Large intestine (tissue), 3 donors: Measurements from ENCODE around the gene AUTS2. TPM values are rescaled to one million over a fixed set of nuclear protein-coding genes. Genes with fewer than 3 reads are reported as not detected.

ENCODE experiments used
- DNase-seq, 2 donors: peaks; one replicate each; pipeline versions ENCODE4 v3.0.0 to v3.0.0-alpha.2; 2013
- H3K27ac ChIP-seq: one replicate; pipeline ENCODE4 v1.5.1; 2013; ENCODE audit warnings: low read length
- H3K27me3 ChIP-seq: 2 replicates; pipeline ENCODE4 v1.6.1; 2013; ENCODE audit warnings: low read length; ENCODE audit not compliant: control insufficient read depth, insufficient read depth
- H3K36me3 ChIP-seq: 2 replicates; pipeline ENCODE4 v1.6.1; 2013; ENCODE audit warnings: low read length; ENCODE audit not compliant: control insufficient read depth, insufficient read depth
- H3K4me1 ChIP-seq: one replicate; pipeline ENCODE4 v1.6.1; 2013; ENCODE audit warnings: low read length; ENCODE audit not compliant: control insufficient read depth, insufficient read depth
- H3K4me3 ChIP-seq: one replicate; pipeline ENCODE4 v1.5.1; 2013; ENCODE audit warnings: low read length
- H3K9me3 ChIP-seq: one replicate; pipeline ENCODE4 v1.6.1; 2013; ENCODE audit warnings: mild to moderate bottlenecking, low read depth, low read length, moderate library complexity; ENCODE audit not compliant: control insufficient read depth
- WGBS: methylation state at CpG from one replicate; pipeline ENCODE4 v1.1.5; 2013; ENCODE audit warnings: low lambda C conversion rate; ENCODE audit not compliant: insufficient coverage; 5-methylcytosine and 5-hydroxymethylcytosine counted together
- polyA plus RNA-seq: library from polyadenylated mRNA; unstranded; fragments of 120-200 nt; gene quantifications from one replicate; pipeline ENCODE4 v1.2.1, GENCODE V29; 2013

AUTS2 gene
- polyA plus RNA-seq, 1 donor, result 51.3 TPM

GRCh38 chr7:70571403-70571934, 973.2 kb downstream of the AUTS2 start:
- Histone ChIP-seq H3K4me1 (peaks cover 17% of the 10 kb centered on the region), H3K9me3 (no peaks in the 10 kb centered on the region), H3K4me3 (no peak overlapping the region), H3K27me3 (no peaks in the 10 kb centered on the region), H3K36me3 (no peaks in the 10 kb centered on the region), H3K27ac (peak overlapping the region; percentile 73)
- WGBS, result no CpG with 5 or more reads among the region's 5 CpGs
- DNase-seq, result peak; percentile 73 to 89

- DNase-seq, result no peak
- Histone ChIP-seq H3K9me3 (no peaks in the 10 kb centered on the region), H3K27me3 (no peaks in the 10 kb centered on the region), H3K36me3 (no peaks in the 10 kb centered on the region), H3K4me3 (no peak overlapping the region), H3K27ac (peak overlapping the region; percentile 73), H3K4me1 (peaks cover 17% of the 10 kb centered on the region)
- WGBS, result 100% methylated on average over 1 of the region's 10 CpGs
Measured at GRCh38 chr7:70571961-70572360, 973.7 kb downstream of the AUTS2 start.

DNA sequence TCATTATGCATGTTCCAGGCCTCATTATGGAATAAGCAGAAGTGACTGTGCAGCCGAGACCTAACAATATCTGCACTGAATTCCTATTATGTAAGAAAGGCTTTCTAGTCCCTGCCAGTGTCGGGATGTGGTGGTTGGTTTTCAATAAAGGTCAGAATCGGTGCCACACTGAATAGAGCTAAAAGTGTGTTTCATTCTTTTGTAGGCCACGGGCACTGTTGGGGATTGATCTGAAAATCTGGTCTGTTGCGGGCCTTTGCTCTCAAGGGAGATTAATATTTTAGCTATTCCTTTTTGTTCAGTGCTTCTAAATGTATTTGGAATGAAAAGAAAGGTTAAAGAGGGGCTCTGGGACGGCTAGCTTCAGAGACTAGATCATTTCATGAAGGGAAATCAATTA, 974.3 kb downstream of the AUTS2 start:
- peaks cover 17% of the 10 kb centered on the region for H3K4me1 ChIP-seq
- WGBS, result no CpG with 5 or more reads among the region's 6 CpGs

GRCh38 chr7:70573071-70573661, 974.9 kb downstream of the AUTS2 start:
- no peak overlapping the region for H3K4me3 ChIP-seq
- no peaks in the 10 kb centered on the region for H3K27me3 ChIP-seq
- no peak for DNase-seq
- H3K9me3 ChIP-seq, result no peaks in the 10 kb centered on the region
- peaks cover 17% of the 10 kb centered on the region for H3K4me1 ChIP-seq
- H3K27ac ChIP-seq, result no peak overlapping the region
- 96% methylated on average over 3 of the region's 9 CpGs for WGBS
- H3K36me3 ChIP-seq, result no peaks in the 10 kb centered on the region

More for the DNA sequence above, 974.3 kb downstream of the AUTS2 start:
- no peak for DNase-seq
- H3K27me3 ChIP-seq, result no peaks in the 10 kb centered on the region
- no peak overlapping the region for H3K4me3 ChIP-seq
- no peaks in the 10 kb centered on the region for H3K36me3 ChIP-seq
- H3K27ac ChIP-seq, result no peak overlapping the region
- H3K9me3 ChIP-seq, result no peaks in the 10 kb centered on the region

- H3K4me3 ChIP-seq, result no peak overlapping the region
- H3K4me1 ChIP-seq, result peaks cover 17% of the 10 kb centered on the region
- no peak for DNase-seq
- no peak overlapping the region for H3K27ac ChIP-seq
- H3K27me3 ChIP-seq, result no peaks in the 10 kb centered on the region
- no peaks in the 10 kb centered on the region for H3K36me3 ChIP-seq
- no peaks in the 10 kb centered on the region for H3K9me3 ChIP-seq
- WGBS, result 100% methylated on average over 1 of the region's 3 CpGs
Measured at GRCh38 chr7:70573696-70574095, 975.4 kb downstream of the AUTS2 start.

DNA sequence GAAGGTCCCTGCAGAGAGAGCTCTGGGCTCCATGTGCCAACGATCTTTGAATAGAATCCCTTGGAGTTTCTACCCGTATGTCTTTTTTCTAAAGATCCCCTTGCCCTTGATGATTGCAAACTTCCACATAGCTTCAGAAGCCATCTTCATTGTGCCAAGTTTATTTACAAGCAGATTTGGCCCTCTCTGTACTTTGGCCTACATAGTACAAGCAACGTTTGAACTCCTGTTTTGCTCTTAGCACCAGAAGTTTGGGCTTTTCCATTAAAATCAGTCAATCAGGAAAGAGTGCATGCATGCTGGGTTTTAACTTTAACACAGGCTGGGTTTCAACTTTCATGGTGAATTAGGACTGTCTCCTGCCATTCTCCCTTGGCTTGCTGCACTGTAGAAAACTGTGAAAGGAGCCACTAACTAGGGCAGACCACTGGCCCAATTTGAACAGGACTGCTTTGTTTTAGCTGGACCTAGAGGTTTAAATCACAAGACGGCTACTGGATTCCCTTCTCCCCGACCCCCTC, 976.1 kb downstream of the AUTS2 start:
- no peak for DNase-seq
- Histone ChIP-seq H3K9me3 (no peaks in the 10 kb centered on the region), H3K4me1 (peaks cover 17% of the 10 kb centered on the region), H3K4me3 (no peak overlapping the region), H3K27ac (no peak overlapping the region), H3K36me3 (no peaks in the 10 kb centered on the region), H3K27me3 (no peaks in the 10 kb centered on the region)
- no CpG with 5 or more reads among the region's 5 CpGs for WGBS

GRCh38 chr7:70574970-70575799, 976.9 kb downstream of the AUTS2 start:
- 100% methylated on average over 3 of the region's 11 CpGs for WGBS
- no peaks in the 10 kb centered on the region for H3K9me3 ChIP-seq
- H3K4me1 ChIP-seq, result peaks cover 17% of the 10 kb centered on the region
- H3K27me3 ChIP-seq, result no peaks in the 10 kb centered on the region
- no peaks in the 10 kb centered on the region for H3K36me3 ChIP-seq
- no peak overlapping the region for H3K27ac ChIP-seq
- H3K4me3 ChIP-seq, result no peak overlapping the region
- DNase-seq, result no peak

DNA sequence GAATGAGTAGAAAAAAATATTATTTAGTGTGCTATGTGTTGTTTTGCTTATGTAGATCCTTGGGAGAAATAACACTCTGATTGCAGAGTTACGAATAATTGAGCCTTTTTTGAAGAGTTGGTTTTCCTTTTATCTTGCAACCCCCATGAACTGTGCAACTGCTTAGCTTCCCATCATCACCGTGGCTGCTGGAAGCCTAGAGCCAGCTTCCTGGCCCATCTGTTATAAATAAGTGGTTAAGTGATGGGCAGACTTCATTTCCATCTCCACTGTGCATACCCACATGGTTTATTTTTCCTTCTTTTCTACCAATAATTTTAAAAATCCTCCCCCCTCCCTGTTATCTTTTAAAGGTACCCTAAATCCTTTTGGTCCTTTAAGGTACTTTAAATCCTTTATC, 978.8 kb downstream of the AUTS2 start:
- H3K36me3 ChIP-seq, result no peaks in the 10 kb centered on the region
- H3K4me1 ChIP-seq, result peaks cover under 1% of the 10 kb centered on the region
- H3K4me3 ChIP-seq, result no peak overlapping the region
- H3K9me3 ChIP-seq, result no peaks in the 10 kb centered on the region
- H3K27ac ChIP-seq, result no peak overlapping the region
- WGBS, result 100% methylated on average over 1 of the region's 2 CpGs
- DNase-seq, result no peak
- no peaks in the 10 kb centered on the region for H3K27me3 ChIP-seq

GRCh38 chr7:70578131-70578530, 979.9 kb downstream of the AUTS2 start:
- 100% methylated on average over 1 of the region's 3 CpGs for WGBS
- H3K36me3 ChIP-seq, result no peaks in the 10 kb centered on the region
- H3K27ac ChIP-seq, result no peak overlapping the region

DNA sequence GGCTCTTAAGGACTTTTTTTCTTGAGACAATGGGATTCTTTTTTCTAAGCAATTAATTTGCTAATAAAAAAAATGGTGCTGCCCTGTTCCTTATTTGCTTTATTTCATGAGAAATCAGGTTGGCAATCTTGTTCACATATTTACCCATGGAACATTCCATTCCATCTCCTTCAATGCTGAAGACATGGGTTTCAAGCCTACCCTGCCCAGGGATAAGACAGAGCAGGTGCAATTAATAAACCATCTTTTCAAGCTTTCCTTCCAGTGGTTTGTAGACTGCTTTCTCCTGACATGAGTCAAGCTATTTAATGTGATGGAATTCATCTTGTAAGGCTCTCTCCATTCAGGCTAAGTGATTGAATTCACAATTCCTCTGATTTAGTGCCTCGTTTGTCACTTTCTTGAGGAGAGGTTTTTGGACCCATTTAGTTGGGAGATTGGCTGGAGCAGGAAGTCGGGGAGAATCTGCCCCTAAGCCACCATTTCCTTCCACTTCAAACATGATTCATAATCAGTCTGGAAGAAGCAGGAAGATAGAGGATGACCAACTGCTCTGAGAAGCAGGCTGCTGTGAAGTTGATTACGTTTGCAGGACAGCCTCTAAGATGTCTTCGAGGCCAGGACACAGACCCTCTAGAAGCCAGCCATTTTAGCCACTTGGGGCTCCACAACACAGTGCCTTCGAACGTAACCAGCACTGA, 981.3 kb downstream of the AUTS2 start:
- H3K27me3 ChIP-seq, result no peaks in the 10 kb centered on the region
- WGBS, result 100% methylated on average over 1 of the region's 6 CpGs
- H3K36me3 ChIP-seq, result no peaks in the 10 kb centered on the region
- no peak overlapping the region for H3K27ac ChIP-seq
- no peak for DNase-seq
- H3K9me3 ChIP-seq, result no peaks in the 10 kb centered on the region
- H3K4me1 ChIP-seq, result peaks cover 16% of the 10 kb centered on the region
- no peak overlapping the region for H3K4me3 ChIP-seq

More at GRCh38 chr7:70578131-70578530, 979.9 kb downstream of the AUTS2 start:
- Histone ChIP-seq H3K4me1 (peaks cover 2% of the 10 kb centered on the region), H3K4me3 (no peak overlapping the region), H3K27me3 (no peaks in the 10 kb centered on the region), H3K9me3 (no peaks in the 10 kb centered on the region)
- DNase-seq, result no peak
